ENCODE results near the gene STX19. TPM values are rescaled to one million over a fixed set of nuclear protein-coding genes. Genes with fewer than 3 reads are reported as not detected.
"Not testable (repeated sequence)": the region's sequence is repeated elsewhere in the genome, so short reads cannot be mapped to it uniquely, and the experiment has no call there.

STX19 gene
- total RNA-seq, 1 experiment from 2014 or later = not detected

- Histone ChIP-seq H3K27me3 (ENCODE audit: control insufficient read depth, insufficient read depth, low read length) (peaks cover 9% of the 10 kb centered on the region), H3K36me3 (replicated peaks; ENCODE audit: control insufficient read depth, insufficient read depth, low read length) (no peaks in the 10 kb centered on the region), H3K4me3 (ENCODE audit: insufficient read depth, low read depth, low read length) (peak within 1 kb of the TSS; percentile 59)
- DNase-seq = peak; percentile 77
These were observed 55.0 kb downstream of the STX19 start, which contains the start of gene PROS1 for GRCh38 chr3:93973131-93974126. Gene PROS1, minus strand, starts transcription at chr3:93973896. Its CDS starts 147 bp downstream, at chr3:93973749.

- Histone ChIP-seq H3K36me3 (replicated peaks; ENCODE audit: control insufficient read depth, insufficient read depth, low read length) (no peaks in the 10 kb centered on the region), H3K4me3 (ENCODE audit: insufficient read depth, low read depth, low read length) (no peak overlapping the region), H3K27me3 (ENCODE audit: control insufficient read depth, insufficient read depth, low read length) (peaks cover 9% of the 10 kb centered on the region)
- DNase-seq = no peak
These were observed 58.4 kb downstream of the STX19 start for GRCh38 chr3:93969997-93970396.

DNA sequence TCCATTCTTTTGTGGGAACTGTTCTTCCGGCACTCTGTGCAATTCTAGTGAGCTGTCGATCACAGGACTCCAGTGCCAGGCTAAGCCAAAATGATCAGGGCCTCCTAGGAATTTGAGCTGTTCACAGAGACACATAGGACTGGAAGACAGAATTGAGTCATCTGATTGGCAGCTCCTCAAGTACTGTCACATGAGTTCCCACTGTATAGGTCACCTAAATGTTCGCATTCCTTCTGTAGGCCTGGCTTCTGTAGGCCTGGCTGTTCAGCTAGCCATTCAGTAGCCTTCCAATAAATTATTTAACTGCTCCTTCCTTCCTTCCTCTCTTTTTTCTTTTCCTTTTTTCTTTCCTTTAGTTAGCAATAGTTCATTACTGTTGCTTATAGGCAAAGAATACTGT, 59.0 kb downstream of the STX19 start:
- Histone ChIP-seq H3K4me3 (ENCODE audit: insufficient read depth, low read depth, low read length) (no peak overlapping the region), H3K36me3 (replicated peaks; ENCODE audit: control insufficient read depth, insufficient read depth, low read length) (no peaks in the 10 kb centered on the region), H3K27me3 (ENCODE audit: control insufficient read depth, insufficient read depth, low read length) (peaks cover 9% of the 10 kb centered on the region)
- DNase-seq = no peak

GRCh38 chr3:93965106-93965505, 63.3 kb downstream of the STX19 start:
- not testable (repeated sequence) for H3K4me3 ChIP-seq (ENCODE audit: insufficient read depth, low read depth, low read length); DNase-seq; H3K27me3 ChIP-seq (ENCODE audit: control insufficient read depth, insufficient read depth, low read length); H3K36me3 ChIP-seq (replicated peaks; ENCODE audit: control insufficient read depth, insufficient read depth, low read length)

Other genes starting within 250 kb of the STX19 start
- 6.5 and 7.5 TPM in 2 replicates for gene PROS1, start 54.7 kb downstream of the STX19 start, total RNA-seq (2014; rRNA removed; shearing (Covaris generic))
- gene ARL13B, start 48.4 kb downstream of the STX19 start, total RNA-seq (2014; rRNA removed; shearing (Covaris generic)) = 6.3 and 8.1 TPM in 2 replicates
- 1.0 and 1.4 TPM in 2 replicates for gene DHFR2, start 34.3 kb upstream of the STX19 start, total RNA-seq (2014; rRNA removed; shearing (Covaris generic))
- 7.7 and 22.2 TPM in 2 replicates for gene NSUN3, start 34.5 kb upstream of the STX19 start, total RNA-seq (2014; rRNA removed; shearing (Covaris generic))